CD4-positive, alpha-beta T cell (primary cell): ENCODE measurements around the gene TEX13D. TPM values are rescaled to one million over a fixed set of nuclear protein-coding genes. Genes with fewer than 3 reads are reported as not detected.
A peak's percentile ranks its signal among the peaks of the same experiment; 100 is the strongest.

Source experiments
- ATAC-seq: fragments of 200-7000 bp; cut with Tn5 transposase; one replicate; pipeline ENCODE4 v1.10.0; 2022; ENCODE audit warnings: mild to moderate bottlenecking; ENCODE audit not compliant: poor library complexity
- CTCF ChIA-PET: fragments of 350-600 bp; sonication (Branson Sonifier 250); formaldehyde crosslinking; loops from one replicate; lab custom pipeline; 2021; ENCODE audit warnings: antibody characterized with exemption, inconsistent platforms; lab: Charles Lee
- POLR2A ChIA-PET: fragments of 350-600 bp; sonication (Branson Sonifier 250); formaldehyde crosslinking; loops from one replicate; lab custom pipeline; 2021; ENCODE audit warnings: antibody characterized with exemption, inconsistent platforms; lab: Charles Lee
- DNase-seq, 14 experiments: peaks; one replicate each; pipeline ENCODE4 v3.0.0-alpha.2; 2013 to 2020; ENCODE audit warnings: mixed read lengths in 2 of 14
- H3K27ac ChIP-seq, 2 donors: one replicate each; pipeline versions ENCODE4 v1.5.1 to v1.7.0; 2013; ENCODE audit warnings: low read length in 2 of 2, low read depth in 1 of 2, mild to moderate bottlenecking in 1 of 2
- H3K27me3 ChIP-seq, 2 experiments: 1 replicate in 1 of 2; 2 replicates in 1 of 2; pipeline versions ENCODE4 v1.6.1 to v1.7.0; 2013; ENCODE audit warnings: low read length in 2 of 2, control low read depth in 1 of 2, mild to moderate bottlenecking in 1 of 2, moderate library complexity in 1 of 2; ENCODE audit not compliant: insufficient read depth in 2 of 2, control insufficient read depth in 1 of 2
- H3K36me3 ChIP-seq: one replicate; pipeline ENCODE4 v1.6.1; 2013; ENCODE audit warnings: low read length, control low read depth; ENCODE audit not compliant: insufficient read depth
- H3K4me1 ChIP-seq: one replicate; pipeline ENCODE4 v1.6.1; 2013; ENCODE audit warnings: low read length, control low read depth; ENCODE audit not compliant: insufficient read depth
- H3K4me3 ChIP-seq: one replicate; pipeline ENCODE4 v1.5.1; 2013; ENCODE audit warnings: mild to moderate bottlenecking, low read length, moderate library complexity
- H3K9me3 ChIP-seq, 2 experiments: 1 replicate in 1 of 2; 2 replicates in 1 of 2; pipeline versions ENCODE4 v1.6.1 to v1.7.0; 2013; ENCODE audit warnings: low read length in 2 of 2, mild to moderate bottlenecking in 2 of 2, control low read depth in 1 of 2, moderate library complexity in 1 of 2; ENCODE audit not compliant: control insufficient read depth in 1 of 2, insufficient read depth in 1 of 2
- H3K27ac Mint-ChIP-seq: one replicate; pipeline ENCODE4 v1.8.0; 2020; ENCODE audit warnings: mixed read lengths
- H3K27me3 Mint-ChIP-seq: one replicate; pipeline ENCODE4 v1.8.0; 2021; ENCODE audit warnings: mixed read lengths
- H3K36me3 Mint-ChIP-seq: one replicate; pipeline ENCODE4 v1.8.0; 2021; ENCODE audit warnings: low read depth, mixed read lengths
- H3K4me1 Mint-ChIP-seq: one replicate; pipeline ENCODE4 v1.8.0; 2021; ENCODE audit warnings: low read depth, mixed read lengths
- H3K4me3 Mint-ChIP-seq: one replicate; pipeline ENCODE4 v1.8.0; 2020; ENCODE audit warnings: mild to moderate bottlenecking, mixed read lengths
- H3K9me3 Mint-ChIP-seq: one replicate; pipeline ENCODE4 v1.8.0; 2020; ENCODE audit warnings: mixed read lengths
- intact Hi-C, 2 experiments: fragments of 100-400 bp; cut with DNase I in 1 of 2; cut with micrococcal nuclease in 1 of 2; formaldehyde crosslinking; loops; one replicate each; pipeline versions ENCODE4 v1.15.1 to v1.9.0; 2023 to 2025; cut with DNase I, micrococcal nuclease
- total RNA-seq, 174 experiments: library from RNA in 2 of 174; stranded (reverse) in 2 of 174; gene quantifications; one replicate each; pipeline ENCODE4 v1.2.3 and lab custom pipeline; 2021 to 2026
- TF ChIP-seq, protein P1 (sequence below): fragments of 200-600 bp; IDR thresholded peaks from one replicate; pipeline ENCODE4 v1.8.0; 2022; ENCODE audit warnings: antibody characterized with exemption, mild to moderate bottlenecking

TEX13D gene
- total RNA-seq, 2 experiments from 2014 or later: not detected

DNA sequence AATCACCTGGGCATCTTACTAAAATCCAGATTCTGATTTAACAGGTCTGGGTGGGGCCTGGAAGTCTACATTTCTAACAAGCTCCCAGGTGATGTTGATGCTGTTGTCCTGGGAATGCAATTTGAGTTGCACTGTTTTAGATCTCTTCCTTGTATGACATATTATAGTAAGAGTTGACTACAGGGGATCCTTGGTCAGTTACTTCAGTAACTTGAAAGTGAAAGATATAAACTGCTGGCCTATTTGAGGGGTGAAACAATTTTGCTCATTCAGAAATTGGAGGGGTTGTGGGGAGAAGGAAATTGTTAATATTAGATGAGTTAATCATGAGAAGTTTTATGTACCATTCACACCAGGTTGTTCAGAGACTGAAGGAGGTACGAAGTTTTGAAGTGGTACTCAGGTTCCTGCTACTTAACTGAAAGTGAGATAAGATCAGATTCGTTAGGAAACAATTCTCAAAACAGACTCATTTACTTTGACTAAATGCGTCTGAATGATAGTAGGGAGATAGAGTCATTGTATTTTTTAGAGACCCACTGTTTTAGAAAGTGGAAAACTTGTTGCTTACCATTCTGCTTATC lies 26.4 kb downstream of the TEX13D start:
- no peaks in the 10 kb centered on the region for H3K27me3 ChIP-seq
- Mint-ChIP-seq H3K27me3 (no peaks in the 10 kb centered on the region), H3K4me1 (peaks cover 65% of the 10 kb centered on the region), H3K9me3 (no peaks in the 10 kb centered on the region), H3K4me3 (peak overlapping the region; percentile 74), H3K27ac (peak overlapping the region; percentile 81), H3K36me3 (peaks cover 44% of the 10 kb centered on the region)
- intact Hi-C loops: loop anchor here in 1 of 2 experiments (2.0 to 5.0 kb wide), 2 partner anchors 14 to 147 kb away; no protein-coding TSS in a partner anchor
- H3K36me3 ChIP-seq: no peaks in the 10 kb centered on the region
- H3K9me3 ChIP-seq: no peaks in the 10 kb centered on the region
- TF ChIP-seq, protein P1, sequence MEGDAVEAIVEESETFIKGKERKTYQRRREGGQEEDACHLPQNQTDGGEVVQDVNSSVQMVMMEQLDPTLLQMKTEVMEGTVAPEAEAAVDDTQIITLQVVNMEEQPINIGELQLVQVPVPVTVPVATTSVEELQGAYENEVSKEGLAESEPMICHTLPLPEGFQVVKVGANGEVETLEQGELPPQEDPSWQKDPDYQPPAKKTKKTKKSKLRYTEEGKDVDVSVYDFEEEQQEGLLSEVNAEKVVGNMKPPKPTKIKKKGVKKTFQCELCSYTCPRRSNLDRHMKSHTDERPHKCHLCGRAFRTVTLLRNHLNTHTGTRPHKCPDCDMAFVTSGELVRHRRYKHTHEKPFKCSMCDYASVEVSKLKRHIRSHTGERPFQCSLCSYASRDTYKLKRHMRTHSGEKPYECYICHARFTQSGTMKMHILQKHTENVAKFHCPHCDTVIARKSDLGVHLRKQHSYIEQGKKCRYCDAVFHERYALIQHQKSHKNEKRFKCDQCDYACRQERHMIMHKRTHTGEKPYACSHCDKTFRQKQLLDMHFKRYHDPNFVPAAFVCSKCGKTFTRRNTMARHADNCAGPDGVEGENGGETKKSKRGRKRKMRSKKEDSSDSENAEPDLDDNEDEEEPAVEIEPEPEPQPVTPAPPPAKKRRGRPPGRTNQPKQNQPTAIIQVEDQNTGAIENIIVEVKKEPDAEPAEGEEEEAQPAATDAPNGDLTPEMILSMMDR: no peak
- ATAC-seq (peak; percentile 80), DNase-seq (peak in 3 of 14 experiments; percentile 47 to 54 (median 51))
- ChIA-PET POLR2A (interaction anchor here (1.0 to 2.2 kb wide), 2 partner anchors 11 to 12 kb away, joined by 3 to 10 read pairs; partner anchors contain the start of gene SH2D1A), CTCF (no interaction called here)
- no peak overlapping the region for H3K4me3 ChIP-seq
- H3K4me1 ChIP-seq: peaks cover 34% of the 10 kb centered on the region
- peak overlapping the region in 1 of 2 donors; percentile 52 for H3K27ac ChIP-seq

DNA sequence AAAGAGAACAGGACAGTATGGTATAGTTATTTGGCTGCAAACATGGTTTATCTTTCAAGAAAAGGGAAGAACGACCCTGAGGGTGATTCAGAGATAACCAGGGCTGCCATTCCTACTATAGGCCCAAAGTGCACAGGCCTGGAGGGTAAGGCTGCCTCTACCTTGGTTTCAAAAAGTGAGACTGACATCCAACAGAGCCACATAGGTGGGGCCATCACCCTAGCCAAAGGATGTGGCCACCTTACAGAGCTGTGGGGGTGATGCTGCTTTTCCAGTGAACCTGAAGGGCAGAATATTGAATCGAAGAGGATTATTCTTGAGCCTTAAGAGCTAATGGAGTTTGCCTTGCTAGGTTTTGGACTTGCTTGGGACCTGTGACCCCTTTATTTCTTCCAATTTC lies 29.6 kb downstream of the TEX13D start:
- POLR2A ChIA-PET: no interaction called here
- Mint-ChIP-seq H3K4me1 (peaks cover 57% of the 10 kb centered on the region), H3K27me3 (no peaks in the 10 kb centered on the region), H3K27ac (peak overlapping the region; percentile 77), H3K36me3 (peaks cover 49% of the 10 kb centered on the region), H3K4me3 (peak overlapping the region; percentile 14), H3K9me3 (no peaks in the 10 kb centered on the region)
- intact Hi-C loops: loop anchor here in 1 of 2 experiments (5.0 kb wide), 1 partner anchor 125 kb away; no protein-coding TSS in a partner anchor
- Histone ChIP-seq H3K9me3 (no peaks in the 10 kb centered on the region), H3K4me1 (peaks cover 25% of the 10 kb centered on the region), H3K27ac (no peak overlapping the region), H3K27me3 (no peaks in the 10 kb centered on the region), H3K4me3 (no peak overlapping the region), H3K36me3 (peaks cover 12% of the 10 kb centered on the region)
- TF ChIP-seq, protein P1: no peak
- DNase-seq (peak in 1 of 14 experiments; percentile 58), ATAC-seq (no peak)
- CTCF ChIA-PET: no interaction called here

DNA sequence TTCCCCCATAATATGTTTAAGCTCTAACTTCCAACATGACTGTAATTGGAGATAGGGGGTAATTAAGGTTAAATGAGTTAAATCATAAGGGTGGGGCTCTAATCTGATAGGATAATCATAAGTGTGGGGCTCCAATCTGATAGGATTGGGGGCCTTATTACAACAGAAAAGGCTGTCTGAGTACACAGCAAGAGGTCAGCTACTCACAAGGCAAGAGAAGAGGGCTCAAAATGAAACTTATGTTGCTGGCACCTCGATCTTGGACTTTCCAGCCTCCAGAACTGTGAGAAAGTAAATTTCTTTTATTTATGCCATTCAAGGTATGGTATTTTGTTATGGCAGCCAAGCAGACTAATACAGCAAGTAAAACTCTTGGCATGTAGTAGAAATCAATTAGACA lies 30.3 kb downstream of the TEX13D start:
- peak overlapping the region; percentile 77 for H3K27ac Mint-ChIP-seq
- peaks cover 56% of the 10 kb centered on the region for H3K4me1 Mint-ChIP-seq
- peaks cover 25% of the 10 kb centered on the region for H3K4me1 ChIP-seq
- TF ChIP-seq, protein P1: no peak
- H3K27me3 Mint-ChIP-seq: no peaks in the 10 kb centered on the region
- H3K27me3 ChIP-seq: no peaks in the 10 kb centered on the region
- no peaks in the 10 kb centered on the region for H3K9me3 Mint-ChIP-seq
- intact Hi-C loops: loop anchor here in 1 of 2 experiments (5.0 kb wide), 1 partner anchor 125 kb away; no protein-coding TSS in a partner anchor
- ChIA-PET CTCF (no interaction called here), POLR2A (no interaction called here)
- DNase-seq (no peak), ATAC-seq (no peak)
- peaks cover 53% of the 10 kb centered on the region for H3K36me3 Mint-ChIP-seq
- no peaks in the 10 kb centered on the region for H3K9me3 ChIP-seq
- no peak overlapping the region for H3K4me3 ChIP-seq
- H3K36me3 ChIP-seq: peaks cover 12% of the 10 kb centered on the region
- H3K4me3 Mint-ChIP-seq: no peak overlapping the region
- no peak overlapping the region for H3K27ac ChIP-seq
